Stimulated activated CD8-positive, alpha-beta memory T cell treated with anti-CD3 and anti-CD28 coated beads, Interleukin-15, amount 100 ng/mL, for 24 hours (primary cell): ENCODE measurements around the gene GPR108.

ENCODE experiments used
- DNase-seq: peaks from one replicate; pipeline ENCODE4 v3.0.0-alpha.2; 2020; ENCODE audit warnings: low read depth

The GPR108 gene

DNA sequence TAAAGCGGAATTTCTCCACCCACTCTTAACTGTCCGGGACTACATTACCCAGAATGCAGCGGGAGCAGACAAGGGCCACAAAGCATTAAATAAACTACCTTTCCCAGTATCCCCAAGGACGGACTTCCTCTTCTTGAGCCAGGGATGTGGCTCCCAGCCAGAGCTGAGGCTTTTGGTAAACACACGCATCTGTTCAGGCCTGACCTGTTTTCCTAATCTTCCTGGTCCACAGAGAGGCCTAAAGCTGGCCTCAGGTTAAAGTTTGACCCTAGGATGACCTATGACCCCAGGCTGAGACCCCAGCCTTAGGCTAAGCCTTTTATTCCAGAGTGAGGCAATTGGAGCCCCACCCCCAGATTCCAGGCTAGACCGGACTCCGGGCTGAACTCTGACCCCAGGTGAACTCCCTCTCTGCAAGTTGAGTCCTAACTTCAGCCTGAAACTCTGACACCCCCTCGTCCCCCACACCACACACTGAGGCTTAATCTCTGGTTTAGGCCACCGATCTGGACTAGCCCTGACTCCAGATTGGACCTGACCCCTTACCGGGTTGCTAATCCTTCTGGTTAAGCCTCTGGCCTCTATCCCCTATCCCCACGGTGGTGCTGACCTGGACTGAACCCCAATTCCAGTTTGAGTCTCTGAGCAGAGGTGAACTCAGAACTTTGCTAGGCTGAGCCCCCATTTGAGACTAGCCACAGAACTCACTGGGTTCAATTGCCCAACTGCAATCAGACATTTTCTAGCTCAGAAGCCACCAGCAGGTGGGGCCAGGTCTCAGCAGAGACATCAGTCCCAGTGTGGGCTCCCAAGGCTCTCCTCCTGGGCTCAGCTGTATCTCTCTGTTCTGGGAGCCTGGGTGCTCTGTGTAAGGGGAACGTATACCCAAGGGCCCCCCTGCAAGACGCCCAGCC, 750 bp upstream of the GPR108 start:
- DNase-seq: peak; percentile 29

DNA sequence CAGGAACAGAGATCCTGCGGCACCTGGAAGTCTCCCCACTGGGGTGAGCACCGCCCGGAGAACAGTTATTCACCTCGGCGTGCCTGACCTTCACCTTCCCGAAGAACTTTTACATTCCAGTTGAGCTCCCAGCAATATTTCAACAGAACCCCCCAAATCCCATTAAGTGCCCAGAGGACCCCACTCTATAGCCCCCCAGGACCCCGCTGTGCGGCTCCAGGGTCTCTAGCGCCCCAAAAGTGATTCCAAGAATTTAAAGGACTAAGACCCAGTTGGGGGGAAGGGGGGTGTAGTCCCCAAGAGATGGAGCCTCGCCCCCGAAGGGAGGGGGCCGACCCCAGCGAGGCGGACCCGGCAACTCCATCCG, 480 bp downstream of the GPR108 start:
- no peak for DNase-seq

DNA sequence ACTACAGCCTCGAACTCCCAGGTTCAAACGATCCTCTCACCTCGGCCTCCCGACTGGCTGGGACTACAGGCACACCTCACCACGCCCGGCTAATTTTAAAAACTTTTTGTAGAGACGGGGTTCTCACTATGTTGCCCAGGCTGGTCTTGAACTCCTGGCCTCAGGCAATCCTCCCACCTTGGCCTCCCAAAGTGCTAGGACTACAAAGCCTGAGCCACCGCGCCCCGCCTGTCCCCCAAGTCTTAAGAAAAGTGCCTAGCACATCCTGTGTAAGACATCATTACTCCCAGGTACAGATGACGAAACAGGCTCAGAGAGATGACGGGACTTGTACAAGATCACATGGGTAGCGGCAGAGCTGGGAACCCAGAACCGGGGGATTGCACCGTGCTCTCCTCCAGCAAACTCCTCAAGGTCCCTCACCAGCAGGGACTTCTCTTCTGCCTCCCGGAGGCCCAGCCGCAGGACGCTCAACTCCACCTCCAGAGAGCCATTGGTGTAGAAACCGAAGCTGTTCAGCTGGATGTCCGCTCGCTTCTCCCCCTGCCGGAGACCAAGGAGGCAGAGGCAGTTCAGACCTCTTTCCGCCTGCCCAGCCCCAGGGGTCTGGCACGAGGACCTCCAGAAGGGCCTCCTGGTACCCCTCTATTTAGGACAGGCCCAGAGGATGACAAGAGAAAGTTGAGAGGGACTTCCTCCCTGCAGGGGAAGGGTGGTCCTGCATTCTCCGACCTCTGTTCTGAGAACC, 1.0 kb downstream of the GPR108 start:
- DNase-seq: peak; percentile 35

DNA sequence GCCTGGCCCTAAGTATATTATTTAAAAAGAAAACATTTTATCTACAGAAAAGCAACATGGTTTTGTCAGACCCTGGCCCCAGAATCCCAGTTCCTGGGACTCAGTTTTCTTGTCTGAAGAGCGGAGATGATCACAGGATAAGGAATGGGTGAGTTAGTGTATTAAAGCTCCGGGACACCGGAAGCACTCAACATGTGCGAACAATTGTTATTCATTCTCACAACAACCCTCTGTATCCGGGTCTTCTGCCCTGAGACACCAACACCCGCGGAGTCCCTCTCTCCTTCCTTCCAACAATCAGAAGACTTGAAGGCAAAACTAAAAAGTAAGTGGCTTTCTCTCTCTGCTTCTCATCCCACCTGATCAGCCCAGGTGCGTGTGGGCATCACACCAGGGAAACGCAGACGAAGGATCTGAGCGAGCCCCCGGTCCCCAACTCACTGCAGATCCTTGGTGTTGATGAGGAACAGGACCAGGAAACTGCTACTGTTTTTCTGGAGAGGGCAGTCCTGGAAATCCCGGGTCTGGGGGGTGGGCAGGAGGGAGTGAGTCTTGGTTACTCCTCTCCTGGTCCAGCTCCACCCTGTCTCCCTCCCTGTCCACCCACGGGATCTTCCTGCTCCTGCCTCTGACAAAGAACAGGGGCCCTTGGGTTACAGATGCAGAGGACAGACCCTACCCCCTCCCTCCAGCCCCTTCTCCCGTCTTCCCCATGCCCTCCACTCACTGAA, 2.0 kb downstream of the GPR108 start:
- DNase-seq: no peak

DNA sequence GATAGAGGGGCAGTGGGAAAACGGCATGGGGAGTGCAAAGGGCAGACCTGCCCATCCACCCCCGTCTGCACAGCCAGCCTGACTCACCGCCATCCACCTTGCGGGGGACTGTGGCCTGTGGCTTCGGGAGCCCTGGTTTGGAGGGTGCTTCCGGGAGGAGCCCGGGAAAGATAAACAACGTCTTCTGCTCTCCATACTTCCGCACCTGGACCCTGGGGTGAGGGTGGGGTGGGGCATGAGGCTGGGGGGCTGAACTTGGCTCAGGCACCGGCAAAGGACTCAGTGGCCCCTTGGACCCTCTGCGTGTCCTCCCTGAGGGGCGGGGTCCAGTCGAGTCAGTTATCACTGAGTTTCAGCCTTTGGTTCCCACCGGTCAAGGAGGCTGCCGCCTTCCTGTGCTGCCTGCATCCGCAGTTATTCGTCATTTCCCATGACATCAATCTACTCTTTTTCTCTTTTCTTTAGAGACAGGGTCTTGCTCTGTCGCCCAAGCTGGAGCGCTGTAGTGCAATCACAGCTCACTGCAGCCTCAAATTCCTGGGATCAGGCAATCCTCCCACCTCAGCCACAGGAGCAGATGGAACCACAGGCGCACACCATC, 3.2 kb downstream of the GPR108 start:
- no peak for DNase-seq

DNA sequence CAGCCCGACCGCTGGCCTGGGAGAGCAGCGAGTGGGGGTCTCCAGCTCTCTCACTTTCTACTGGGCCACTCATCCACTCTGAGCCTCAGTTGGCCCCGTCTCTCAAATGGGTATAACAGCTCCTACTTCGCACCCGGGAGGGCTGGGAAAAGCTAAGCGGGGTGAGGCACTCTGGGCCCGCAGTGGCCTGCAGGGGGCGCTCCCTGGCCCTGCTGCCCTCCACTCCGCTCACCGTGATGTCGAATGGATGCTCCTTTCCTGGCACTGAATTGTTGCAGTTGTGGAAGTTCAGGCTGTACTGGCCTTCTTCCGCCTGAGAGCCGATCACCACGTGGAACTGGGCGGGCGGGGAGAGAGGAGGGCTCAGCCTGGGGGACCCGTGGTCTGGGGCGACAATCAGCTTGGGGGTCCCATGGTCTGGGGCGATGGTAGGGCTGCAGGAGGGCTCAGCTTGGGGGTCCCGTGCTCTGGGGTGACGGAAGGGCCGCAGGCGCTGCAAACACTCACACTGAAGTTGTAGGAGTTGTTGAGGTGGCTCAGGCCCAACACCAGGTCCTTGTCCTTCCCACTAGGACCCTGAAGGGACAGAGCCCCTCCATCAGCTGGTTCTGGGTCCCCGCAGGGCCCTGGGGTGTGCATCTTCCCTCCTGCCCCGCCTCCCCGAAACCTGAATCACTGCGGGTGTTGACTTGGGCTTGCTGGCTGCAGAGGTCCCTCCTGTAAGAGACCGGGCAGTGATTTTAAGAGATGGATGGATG, 3.9 kb downstream of the GPR108 start:
- no peak for DNase-seq

DNA sequence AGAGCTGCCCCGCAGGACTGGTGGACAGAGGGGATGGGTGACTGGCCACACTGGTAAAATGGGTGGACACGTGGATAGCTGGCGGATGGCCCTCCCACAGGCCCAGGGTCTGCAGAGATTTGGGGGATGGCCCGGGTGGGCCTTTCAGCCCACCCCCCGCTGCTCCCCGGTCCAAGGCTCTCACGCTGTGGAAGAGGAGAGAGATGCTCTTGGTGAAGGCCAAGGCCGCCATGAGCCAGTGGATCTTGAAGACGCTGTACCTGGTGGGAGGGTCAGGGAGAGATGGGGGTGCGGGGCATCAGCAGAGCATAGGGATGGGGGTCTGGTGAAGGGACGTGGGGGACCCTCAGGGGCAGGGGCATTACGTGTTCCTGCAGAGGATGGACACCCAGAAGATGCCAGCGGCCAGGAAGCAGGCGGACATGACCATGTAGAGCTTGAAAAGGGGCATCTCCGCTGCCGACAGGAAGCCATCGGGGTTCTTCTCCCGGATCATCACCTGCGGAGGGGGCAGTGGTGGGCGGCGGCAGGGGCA, 4.5 kb downstream of the GPR108 start:
- no peak for DNase-seq

DNA sequence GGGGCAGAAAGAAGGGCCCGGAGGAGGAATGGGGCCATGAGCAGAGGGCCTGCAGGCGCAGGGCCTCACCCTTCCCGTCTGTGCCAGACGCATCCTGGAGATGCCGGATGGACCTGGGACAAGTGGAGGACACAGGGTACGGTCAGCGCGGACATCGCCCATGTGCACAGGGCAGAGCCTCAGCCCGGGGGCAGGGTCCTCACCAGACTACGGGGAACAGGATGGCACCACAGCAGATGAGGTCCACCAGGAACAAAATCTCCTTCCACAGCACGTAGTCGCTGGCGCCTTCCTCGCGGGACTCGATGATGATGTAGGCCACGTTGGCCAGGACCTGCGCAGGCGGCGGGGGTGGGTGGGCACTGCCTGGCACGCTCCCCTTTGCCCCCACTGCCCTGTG, 5.6 kb downstream of the GPR108 start:
- no peak for DNase-seq

DNA sequence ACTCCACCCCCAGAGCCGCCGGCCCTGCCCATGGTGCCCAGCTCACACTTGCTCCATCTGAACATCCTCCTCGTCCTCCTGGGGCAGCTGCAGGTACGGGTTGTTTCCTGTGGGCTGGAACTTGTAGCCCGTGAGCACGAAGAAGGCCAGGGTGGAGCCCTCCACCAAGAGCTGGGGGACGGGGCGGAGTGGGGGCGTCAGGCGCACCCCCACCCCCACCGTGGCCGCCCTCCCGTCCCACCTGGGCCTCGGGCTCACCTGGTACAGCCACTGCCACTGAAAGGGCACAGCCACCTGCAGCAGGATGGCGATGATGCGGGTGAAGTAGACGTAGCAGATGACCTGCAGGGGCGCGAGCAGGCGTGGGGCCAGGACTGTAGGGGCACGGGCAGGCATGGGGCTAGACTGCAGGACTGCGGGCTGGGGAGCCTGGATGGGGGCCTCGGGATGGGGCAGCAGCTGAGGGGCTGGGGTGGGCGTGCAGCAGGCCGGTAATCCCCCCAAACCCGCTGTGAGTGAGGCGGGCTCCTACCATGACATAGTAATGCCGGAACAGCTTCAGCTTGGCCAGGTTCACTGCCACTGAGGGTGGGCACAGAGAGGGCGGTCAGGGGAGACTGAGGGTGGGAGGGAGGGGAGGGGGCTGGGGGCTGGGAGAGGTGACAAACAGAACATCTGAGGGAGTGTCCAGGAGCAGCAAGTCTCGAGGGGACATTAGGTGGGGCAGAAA, 6.3 kb downstream of the GPR108 start:
- no peak for DNase-seq

DNA sequence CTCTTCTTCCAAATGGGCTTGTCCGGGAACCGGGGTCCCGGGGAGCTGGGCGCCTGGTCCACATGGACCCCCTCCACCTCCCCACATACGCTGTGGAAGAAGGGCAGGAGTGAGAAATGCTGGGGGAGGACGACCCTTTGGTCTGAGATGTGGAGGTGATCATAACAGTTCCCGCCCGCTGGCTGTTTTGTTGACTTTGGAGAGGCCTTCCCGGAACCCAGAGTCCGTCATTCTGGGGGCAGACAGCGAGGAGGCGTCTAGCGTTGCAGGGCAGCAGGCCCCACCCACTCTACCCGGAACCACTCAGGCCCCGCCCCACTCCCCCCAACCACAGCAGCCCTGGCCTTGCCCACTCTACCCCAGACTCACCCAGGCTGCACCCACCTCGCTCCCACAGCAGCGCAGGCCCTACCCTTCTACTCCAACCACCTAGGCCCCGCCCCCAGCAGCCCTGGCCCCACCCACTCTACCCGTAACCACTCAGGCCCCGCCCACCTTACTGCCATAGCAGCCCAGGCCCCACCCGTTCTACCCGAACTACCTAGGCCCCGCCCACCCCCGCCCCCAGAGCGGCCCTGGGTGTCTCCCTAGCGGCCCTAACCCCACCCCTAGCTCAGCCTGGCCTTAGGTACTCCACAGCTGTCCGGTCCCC, 7.1 kb downstream of the GPR108 start:
- DNase-seq: no peak

DNA sequence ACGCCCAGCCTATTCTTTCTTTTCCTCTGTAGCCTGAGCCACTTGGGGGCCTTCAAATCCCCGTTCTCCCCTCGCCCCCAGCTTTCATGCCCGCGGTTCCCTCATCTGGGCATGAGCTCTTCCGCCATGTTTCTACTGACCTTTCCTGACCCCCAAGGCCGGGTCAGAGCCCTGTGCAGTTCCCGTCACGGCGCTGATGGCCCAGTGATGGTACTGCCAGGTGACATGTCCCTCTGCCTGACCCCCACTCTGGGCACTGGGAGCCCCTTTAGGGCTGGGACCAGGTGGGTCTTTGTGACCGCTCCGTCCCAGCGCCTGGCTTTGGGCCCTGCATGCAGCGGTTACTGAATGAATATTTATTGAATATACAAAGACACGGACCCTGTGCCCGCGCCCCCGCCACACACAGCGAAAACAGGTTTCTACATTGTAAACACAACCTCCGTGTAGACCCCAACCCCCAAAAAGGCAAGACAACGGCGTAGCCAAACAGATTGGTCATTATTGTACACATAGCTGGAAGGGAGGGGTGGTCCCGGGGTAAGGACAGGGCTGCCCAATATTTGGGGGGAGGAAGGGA, 7.7 kb downstream of the GPR108 start:
- DNase-seq: no peak

DNA sequence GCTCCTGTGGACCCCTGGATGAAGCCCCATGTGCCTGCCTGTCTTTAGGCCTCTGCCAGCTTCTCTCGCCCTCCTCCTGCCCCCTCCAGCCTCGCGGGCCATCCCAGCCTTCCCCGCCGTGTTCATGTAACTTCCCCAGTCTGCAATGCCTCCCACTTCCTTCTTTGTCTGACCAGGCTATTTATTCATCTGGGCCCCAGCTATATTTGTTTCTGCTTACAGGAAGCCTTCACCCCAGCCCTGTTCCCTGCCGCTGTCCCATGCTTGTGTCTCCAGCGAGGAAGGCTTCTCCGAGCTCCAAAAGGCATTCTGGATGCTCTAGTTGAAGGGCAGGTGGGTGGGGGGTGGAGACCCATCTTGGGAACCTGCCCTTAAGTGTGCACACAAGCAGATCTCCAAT, 9.0 kb downstream of the GPR108 start:
- no peak for DNase-seq

DNA sequence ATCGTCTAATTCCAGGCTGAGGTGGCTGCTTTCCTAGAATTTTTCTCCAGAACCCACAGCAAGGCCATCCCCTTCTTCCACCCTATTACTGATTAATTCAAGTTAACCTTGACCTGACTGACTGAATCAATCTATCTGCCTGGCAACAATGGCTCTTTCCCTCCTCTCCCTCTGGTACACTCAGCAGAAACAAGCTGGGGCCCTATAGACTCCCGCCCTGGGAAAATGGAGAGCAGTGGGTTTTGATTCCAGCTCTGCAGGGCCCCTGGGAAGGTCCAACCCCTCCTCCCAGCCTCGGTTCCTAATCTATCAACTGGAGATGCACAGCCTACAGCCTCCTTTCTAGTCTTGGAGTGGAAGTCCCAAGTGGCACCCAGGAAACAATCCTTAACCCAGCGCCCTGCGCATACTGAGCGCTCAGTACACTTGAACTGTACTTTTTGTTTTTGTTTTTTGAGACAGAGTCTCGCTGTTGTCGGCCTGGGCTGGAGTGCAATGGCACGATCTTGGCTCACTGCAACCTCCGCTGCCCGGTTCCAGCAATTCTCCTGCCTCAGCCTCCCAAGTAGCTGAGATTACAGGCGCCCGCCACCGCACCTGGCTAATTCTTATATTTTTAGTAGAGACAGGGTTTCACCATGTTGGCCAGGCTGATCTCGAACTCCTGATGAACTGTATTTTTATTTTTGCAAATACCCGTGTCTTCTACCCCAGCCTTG, 11.7 kb downstream of the GPR108 start:
- no peak for DNase-seq

DNA sequence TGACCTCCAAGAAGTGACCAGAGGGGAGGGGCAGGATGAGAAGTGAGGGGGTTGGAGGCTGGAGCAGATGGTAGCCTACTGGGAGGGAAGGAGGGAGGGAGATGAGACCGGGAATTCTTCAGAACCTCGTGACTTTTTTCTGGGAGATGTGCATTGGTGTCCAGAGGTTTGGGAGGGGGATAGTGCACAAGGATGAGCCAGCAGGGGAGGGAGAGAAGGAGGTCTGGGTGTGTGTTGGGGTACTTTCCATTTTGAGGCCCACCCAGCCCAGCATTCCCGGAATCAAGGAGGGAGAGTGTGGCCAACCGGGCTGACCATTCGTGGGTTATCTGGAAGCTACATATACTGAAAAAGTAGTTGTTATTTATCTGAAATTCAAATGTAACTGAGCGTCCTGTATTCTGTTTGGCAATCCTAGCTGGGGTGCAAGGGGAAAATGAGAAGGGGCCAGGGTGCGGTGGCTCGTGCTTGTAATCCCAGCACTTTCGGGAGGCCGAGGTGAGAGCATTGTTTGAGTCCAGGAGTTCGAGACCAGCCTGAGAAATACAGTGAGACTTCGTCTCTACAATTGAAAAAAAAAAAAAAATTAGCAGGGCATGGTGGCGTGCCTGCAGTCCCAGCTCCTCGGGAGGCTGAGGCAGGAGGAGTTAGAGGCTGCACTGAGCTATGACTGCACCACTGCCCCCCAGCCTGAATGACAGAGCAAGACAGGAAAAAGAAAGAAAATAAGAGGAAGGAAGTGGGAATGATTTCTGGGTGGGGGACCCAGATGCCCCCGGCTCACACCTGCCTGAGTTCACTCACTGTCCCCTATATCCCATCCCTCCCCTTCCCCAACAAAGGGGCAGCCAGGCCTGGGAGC, 12.5 kb downstream of the GPR108 start:
- no peak for DNase-seq

DNA sequence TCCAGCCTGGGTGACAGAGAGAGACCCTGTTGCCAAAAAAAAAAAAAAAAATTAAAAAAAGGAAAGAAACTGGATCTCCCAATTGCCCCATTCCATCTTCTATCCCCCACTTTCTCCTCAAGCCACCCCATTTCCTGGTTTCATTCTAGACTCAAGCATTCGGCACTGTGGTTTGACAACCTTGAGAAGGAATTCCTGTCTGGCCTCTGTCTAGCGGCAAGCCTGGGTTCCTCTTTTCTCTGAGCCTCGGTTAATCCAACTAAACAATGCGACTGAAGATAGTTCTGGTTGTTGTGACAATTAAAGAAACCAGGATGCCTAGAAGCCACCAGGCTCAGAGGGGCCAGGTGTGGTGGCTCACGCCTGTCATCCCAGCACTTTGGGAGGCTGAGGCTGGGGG, 13.6 kb downstream of the GPR108 start:
- no peak for DNase-seq

DNA sequence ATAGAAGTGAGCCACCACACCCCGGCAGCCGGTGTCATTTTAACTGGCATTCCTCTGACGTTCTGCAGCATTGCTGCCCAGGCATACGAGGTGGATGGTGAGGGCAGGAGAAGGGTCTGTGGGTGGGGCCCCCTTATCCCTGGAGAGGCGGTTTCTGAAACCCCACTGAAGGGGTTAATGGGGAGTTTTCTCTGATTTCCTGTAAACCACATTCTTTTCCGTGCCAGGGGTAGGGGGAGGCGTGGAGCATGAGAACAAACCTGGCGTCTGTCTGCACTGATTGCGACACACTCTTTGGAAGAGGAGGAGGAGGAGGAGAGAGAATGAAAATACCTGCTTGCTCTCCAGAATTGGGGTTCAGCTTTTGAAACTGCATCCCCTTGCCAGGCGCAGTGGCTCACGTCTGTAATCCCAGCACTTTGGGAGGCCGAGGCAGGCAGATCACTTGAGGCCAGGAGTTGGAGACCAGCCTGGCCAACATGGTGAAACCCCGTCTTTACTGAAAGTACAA, 14.2 kb downstream of the GPR108 start:
- no peak for DNase-seq

DNA sequence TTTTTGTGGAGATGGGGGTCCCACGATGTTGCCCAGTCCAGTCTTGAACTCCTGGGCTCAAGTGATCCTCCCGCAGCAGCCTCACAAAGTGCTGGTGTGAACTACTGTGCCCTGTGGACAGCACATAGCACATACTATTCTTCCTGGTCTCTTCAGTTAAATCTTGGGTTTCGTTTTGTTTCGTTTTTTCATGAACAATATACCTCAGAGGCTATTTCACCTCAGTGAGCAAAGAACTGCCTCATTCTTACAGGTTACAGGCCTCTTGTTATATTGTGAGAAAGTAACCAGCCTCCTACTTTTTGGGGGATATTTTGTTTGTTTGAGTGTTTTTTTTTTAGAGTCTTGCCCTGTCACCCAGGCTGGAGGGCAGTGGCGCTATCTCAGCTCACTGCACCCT, 15.6 kb downstream of the GPR108 start:
- no peak for DNase-seq

DNA sequence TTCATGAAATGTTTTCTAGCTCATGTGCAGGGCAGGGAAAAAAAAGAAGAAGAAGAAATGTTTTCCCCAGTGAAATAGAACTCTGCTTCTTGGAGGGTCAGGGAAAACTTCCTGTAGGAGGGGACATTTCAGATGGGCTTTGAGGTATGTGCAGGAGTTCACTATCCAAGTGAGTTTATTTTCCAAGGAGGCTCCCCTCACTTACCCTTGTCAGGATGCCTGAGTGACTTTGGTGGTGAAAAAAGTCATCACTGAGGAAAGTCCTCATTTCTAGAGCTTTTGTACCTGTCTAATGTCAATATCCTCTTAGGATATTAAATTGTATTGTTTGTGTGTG, 16.3 kb downstream of the GPR108 start:
- no peak for DNase-seq
